Measurements from ENCODE around the gene LIFR.

LIFR gene

GRCh38 chr5:38448568-38449350 lies 107.7 kb downstream of the LIFR start:
- no peak overlapping the region for H3K4me3 ChIP-seq (ENCODE audit: control insufficient read depth, low read depth, low read length)
- no peak for DNase-seq (ENCODE audit: low read depth)
- no peak for TF ChIP-seq CTCF (conservative IDR thresholded peaks at IDR 0.05; ENCODE audit: control insufficient read depth, insufficient read depth, low read depth, low read length)

GRCh38 chr5:38447786-38448185 lies 108.7 kb downstream of the LIFR start:
- no peak for TF ChIP-seq CTCF (conservative IDR thresholded peaks at IDR 0.05; ENCODE audit: control insufficient read depth, insufficient read depth, low read depth, low read length)
- peak; percentile 88 for DNase-seq (ENCODE audit: low read depth)
- no peak overlapping the region for H3K4me3 ChIP-seq (ENCODE audit: control insufficient read depth, low read depth, low read length)

GRCh38 chr5:38447056-38447455 lies 109.4 kb downstream of the LIFR start:
- no peak overlapping the region for H3K4me3 ChIP-seq (ENCODE audit: control insufficient read depth, low read depth, low read length)
- no peak for TF ChIP-seq CTCF (conservative IDR thresholded peaks at IDR 0.05; ENCODE audit: control insufficient read depth, insufficient read depth, low read depth, low read length)
- no peak for DNase-seq (ENCODE audit: low read depth)

- no peak for TF ChIP-seq CTCF (conservative IDR thresholded peaks at IDR 0.05; ENCODE audit: control insufficient read depth, insufficient read depth, low read depth, low read length)
- H3K4me3 ChIP-seq (ENCODE audit: control insufficient read depth, low read depth, low read length) = peak overlapping the region; percentile 68
- DNase-seq (ENCODE audit: low read depth) = no peak
Observed at GRCh38 chr5:38446029-38446522, 110.4 kb downstream of the LIFR start.

- peak overlapping the region; percentile 68 for H3K4me3 ChIP-seq (ENCODE audit: control insufficient read depth, low read depth, low read length)
- TF ChIP-seq CTCF (conservative IDR thresholded peaks at IDR 0.05; ENCODE audit: control insufficient read depth, insufficient read depth, low read depth, low read length) = no peak
- DNase-seq (ENCODE audit: low read depth) = peak; percentile 66
Observed at GRCh38 chr5:38445374-38446028, 110.9 kb downstream of the LIFR start.

- no peak overlapping the region for H3K4me3 ChIP-seq (ENCODE audit: control insufficient read depth, low read depth, low read length)
- no peak for TF ChIP-seq CTCF (conservative IDR thresholded peaks at IDR 0.05; ENCODE audit: control insufficient read depth, insufficient read depth, low read depth, low read length)
- no peak for DNase-seq (ENCODE audit: low read depth)
Observed at GRCh38 chr5:38443390-38443789, 113.1 kb downstream of the LIFR start.
